Occipital lobe (tissue), 2 donors: Measurements from ENCODE around the gene PSMD6. TPM values are rescaled to one million over a fixed set of nuclear protein-coding genes. Genes with fewer than 3 reads are reported as not detected.

ENCODE experiments used
- DNase-seq: peaks from one replicate; lab custom pipeline; 2025; lab: John Stamatoyannopoulos, UW
- total RNA-seq: library from RNA; depleted of rRNA; stranded (reverse); fragments of >200 nt; gene quantifications from one replicate; pipeline ENCODE4 v1.2.3, GENCODE V29; 2014

PSMD6 gene
- total RNA-seq, 1 donor from 2014 or later, result 80.0 TPM

DNA sequence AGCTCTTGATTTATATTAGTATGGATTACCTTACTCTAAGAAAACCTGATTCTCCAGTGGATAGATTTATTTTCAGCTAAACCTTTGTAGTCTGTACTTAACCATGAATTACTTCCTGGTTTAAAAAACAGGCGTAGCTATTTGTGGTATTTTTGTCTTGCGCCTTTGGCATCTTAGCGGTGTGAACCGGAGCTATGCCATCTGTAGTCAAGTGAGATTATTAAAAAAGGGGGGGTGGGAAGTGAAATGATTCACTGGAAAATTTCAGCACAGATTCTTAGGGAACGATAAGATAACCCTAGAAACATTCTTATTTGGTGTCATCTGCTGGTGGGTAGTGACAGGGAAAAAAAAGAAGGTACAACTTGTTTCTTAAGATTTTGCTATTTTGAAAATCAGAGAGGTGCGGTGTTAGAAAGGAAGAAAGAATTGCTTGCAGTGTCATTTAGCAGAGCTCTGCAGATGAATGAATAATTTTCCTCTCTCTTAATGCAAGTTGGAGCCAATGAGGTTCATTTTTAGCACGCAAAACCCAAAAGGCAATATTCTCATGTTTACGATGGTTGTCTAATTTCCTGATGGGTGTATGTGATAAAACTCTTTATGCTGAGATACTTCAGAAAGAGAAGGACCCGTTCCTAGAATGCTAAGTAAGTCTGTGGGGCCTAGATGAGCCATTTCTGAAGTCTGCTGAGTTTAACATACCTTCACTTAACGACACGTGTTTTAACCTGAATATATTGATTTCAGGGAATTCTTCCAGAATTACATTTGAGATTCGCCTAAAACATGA, 44.0 kb downstream of the PSMD6 start:
- no peak for DNase-seq

DNA sequence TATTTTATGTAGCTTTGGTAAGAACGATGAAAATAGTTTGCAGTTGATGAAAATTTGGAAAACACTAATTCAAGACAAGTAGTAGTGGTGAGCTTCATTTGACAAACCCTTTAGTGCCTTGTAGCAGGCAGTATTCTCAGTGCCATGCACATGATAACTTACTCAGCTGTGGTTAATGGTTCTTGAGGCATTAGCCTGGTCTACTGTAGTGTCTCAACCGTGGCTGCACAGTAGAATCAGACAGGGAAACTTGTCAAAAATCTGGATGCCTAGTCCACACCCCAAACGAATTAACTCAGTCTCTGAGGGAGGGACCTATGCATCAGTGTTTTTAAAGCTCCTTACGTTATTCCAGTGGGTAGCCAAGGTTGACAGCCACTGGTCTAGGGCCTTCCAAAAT, 45.4 kb downstream of the PSMD6 start:
- no peak for DNase-seq

DNA sequence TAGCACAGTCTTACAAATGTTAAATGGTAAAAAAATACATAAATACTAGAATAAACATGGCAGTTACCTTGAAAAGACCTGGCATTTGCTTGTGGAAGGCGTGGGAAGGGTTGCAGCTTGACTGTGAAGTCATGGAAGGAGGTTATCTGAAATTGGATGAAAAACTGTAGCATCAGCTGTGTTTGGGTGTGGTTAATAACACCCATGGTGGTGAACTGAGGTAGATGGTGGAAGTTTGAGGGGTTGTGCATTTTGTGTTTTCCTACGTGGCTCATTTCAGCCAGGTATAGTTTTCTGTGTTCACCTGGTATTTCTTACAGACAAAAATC, 46.5 kb downstream of the PSMD6 start:
- DNase-seq, result no peak

DNA sequence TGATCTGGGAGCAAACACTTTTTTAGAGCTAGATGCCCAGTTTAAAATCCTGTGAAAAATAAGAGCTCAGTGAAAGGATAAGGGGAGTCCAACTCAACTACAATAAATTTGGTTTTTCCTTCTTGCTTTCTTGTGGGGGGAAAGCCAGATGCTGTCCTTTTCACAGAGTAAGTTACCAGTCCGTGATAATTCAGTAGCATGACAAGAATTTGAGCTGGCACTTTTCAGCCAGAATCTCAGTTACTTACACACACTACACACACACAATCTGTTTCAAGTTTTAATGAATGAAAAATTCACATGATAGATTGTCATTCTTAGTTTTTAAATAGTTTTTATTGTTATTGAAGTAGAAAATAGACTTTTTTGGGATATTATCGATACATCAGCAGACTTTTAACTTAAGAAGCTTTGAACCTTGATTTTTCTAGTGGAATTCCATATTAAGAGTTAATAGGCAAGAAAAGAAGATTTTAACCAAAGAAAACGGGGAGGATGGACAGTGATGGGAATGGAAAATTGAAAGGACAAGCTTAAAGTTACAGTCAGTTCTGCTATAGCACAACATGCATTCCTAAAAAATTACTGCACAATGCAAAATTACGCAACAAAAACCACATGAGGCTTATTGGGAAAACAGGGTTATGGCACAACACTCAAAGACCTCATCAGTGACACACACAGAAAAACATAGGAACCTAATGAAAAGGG, 47.0 kb downstream of the PSMD6 start:
- DNase-seq, result no peak

DNA sequence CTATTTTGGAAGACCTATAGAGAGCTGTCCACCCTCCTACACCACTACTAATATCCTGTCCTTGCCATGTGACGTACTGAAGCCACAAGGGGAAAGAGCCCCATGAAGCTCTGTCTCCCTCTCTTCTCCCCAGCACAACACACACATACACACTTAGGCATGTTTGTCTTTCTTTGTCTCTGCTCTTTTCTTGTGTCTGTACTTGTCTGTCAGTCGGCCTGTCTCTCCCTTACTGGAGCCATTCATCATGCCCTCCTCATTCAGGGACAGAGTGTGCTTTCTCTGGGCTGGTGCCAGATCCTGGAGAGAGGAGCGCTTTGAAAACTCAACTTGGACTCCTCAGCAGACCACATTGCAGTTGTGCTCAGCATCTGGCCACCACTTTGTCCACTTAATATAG, 47.6 kb downstream of the PSMD6 start:
- DNase-seq, result peak; percentile 10

DNA sequence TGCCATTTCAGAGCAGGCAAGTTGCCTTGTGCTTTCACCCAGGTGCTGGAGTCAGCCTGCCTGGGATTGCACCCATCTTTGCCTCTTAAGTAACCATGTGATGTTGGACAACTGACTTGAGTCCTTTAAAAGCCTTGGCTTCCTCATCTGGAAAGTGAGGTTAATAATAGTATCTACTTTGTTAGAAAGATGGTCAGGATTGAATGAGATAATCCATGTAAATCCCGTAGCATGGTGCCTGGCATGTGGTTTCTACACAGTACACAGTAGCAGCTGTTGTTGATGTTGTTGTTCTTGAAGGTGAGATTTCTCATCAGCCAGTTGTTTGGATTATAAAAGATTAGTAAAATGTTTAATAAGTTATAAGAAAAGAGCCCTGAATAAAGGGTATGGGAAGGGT, 48.8 kb downstream of the PSMD6 start:
- no peak for DNase-seq

DNA sequence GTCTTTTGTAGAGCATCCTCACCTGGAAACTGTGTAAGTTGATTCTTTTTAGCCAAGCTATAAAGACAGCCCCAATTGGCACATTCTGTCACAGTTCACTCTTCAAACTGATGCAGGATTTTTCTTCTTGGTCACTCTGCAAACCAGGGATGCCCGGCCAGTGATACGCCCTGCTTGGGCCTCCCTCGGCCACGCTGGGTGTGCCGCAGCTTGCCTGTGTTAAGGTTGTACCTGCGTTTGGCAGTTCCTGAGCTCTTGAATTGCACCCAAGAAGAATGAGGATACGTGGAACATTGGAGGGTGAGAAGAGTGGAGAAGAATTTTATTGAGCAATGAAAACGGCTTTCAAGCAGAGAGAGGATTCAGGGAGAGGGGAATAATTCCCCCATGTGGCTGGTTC, 49.9 kb downstream of the PSMD6 start:
- DNase-seq, result no peak

DNA sequence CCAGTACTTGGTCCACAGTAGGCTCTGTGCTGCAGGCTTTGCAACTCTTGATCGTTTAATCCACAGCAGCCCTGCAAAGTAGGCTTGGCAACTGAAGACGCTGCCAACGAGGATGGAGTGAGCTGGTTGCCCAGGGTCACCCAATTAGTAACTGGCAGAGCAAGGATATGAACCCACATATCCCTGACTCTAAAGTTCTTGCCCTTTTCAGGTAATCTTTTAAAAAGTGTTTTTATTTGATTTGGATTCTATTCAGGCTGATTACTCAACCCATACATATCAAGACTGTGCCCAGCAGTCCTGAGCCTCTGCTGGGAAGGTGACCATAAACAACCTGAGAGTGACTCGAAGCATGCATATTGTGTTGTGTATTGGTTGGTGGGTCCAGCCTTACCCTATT, 50.3 kb downstream of the PSMD6 start:
- no peak for DNase-seq

DNA sequence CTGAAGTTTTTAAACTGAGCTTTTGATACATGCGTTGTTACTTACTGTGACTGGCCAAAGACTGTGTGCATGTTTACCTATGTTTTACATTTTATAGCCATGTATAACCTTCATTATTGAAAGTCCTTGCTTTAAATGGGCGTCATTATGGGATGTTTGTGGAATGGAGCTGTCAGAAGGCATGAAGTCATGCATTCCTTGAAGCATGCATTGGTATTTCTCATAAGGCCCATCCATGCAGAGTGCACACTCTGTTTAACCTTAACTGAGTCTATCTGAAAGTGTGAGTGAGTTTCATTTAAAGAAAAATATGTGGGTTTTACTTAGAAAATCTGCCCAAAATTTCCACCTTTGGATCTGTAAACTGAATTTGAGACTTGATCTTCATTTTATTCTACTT, 51.1 kb downstream of the PSMD6 start:
- DNase-seq, result no peak

DNA sequence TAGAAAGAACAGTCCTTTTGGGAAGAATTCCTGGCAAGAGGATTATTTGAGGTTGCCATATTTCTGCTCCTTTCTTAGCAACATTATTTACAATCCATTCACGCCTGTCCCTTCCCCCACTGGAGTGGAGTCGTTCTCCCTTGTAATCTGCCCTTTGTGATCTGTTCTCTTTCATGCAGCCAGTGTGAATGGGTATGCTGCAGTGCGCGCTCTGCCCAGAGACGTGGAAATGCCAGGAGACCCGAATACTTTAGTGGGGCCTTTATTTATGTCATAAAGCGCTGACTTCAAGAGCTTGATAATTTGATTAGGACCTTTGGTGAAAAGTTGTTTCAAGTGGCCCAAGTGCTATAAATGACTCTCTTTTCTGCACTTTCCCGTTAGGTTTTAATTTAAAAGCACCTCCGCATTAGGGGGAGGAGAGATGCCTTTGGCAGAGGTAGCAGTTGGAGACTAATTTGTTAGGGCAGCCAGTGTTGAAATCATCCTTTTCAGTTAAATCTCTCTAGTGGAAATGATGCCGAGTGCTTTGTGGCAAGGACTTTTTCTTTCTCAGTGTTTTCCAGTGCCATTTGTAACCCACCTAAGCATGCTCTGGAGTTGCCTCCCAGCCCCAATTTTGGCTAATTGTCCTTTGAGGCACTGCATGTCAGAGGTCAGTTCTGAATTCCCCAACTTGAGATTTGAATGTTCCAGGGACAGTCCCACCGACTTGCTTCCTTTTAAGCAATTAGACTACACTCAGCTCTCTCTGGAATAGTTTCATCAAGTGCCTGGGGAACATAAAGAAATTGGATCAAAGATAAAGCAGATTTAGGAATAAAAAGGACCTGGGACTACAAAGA, 52.4 kb downstream of the PSMD6 start:
- DNase-seq, result no peak

DNA sequence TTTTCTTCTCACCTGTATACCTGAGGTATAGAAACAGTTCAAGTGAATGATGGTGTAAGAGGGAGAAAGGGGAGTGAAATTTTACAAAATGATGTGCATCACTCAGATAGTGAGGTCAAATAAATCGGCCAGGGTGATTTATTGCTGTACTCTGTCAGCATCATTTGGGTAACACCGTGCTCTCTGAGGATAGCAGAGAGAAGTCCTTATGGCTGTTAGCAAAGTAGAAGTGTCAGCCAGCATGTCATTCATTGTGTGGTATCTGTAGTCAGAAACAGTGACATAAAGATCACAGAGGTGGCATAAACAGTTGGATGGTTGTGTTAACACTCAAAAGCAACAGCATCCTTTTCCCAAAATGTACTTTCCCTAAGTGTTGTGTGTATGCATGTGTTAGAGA, 53.4 kb downstream of the PSMD6 start:
- no peak for DNase-seq

DNA sequence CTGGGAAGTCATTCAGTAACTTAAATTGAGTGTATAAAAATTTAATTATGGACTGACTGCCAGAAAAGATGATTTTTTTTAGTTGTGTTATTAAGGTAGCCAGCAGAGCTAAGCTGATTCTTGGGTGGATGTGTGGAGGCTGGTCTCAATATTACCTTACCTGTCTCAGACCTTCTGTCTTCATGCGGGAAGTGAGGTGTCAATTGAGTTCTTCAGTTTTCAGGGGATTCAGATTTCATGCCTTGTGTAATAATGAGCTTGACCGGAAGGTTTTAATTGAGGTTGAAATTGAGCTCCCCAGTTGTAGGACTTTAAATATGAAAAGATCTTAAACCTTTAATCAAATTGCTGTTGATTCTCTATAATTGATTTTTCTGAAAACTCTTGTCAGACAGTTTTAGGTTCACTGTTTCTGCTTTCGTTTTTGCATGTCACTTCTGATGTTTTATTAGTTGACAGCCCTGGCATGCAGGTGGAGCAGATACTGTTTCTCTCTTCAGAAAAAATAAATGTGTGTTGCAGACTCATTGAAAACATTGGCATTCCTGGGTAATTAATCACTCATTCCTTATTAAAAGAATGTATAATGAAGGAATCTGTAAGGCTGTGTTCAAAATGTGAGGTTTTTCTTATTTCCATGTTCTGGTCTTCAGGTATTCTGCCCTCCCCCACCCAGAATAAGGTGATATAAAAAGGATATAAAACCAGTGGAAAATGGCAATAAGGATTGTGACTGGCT, 54.5 kb downstream of the PSMD6 start:
- DNase-seq, result no peak

DNA sequence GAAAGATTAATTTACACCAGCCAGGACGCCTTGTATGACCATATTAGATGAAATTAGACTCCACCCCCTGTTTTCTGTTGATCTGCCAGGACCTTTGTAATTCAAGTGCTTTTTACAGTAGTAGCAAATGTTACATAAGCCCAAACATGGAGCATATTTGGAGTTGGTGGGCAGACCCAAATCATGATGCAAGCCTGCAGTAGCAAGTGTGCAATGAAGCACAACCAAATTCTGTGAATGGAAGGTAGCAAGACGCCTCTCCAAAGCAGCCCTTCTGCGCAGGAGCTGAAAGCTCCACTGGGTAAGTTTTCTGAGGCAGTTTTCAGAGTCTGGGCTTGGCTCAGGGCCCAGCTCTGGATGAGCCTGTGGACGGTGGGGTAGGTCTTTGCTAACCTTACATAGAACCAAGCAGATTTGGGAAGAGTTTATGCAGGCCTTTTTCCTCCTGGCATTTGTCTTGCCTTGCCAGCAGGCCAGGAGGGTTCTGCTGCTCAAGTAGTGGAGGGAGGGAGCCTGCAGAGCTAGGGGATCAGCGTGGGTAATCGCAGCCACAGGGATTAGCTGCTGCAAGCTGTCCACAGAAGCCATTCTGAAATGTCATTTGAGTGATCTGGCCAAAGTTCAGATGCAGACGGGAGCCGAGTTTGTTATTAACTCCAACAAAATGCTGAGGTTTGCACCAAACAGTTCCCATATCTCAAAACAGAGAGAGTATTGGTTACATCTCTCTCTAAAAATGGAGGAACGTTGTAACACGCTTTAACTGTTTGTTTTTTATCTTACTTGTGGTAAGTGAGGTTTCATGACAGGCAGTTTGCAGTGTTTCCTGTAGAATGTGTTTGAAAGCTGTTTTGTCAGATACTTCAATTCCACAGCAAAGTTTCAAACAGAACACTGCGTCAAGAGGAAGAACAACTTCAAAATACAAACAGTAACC, 55.4 kb downstream of the PSMD6 start:
- DNase-seq, result no peak

DNA sequence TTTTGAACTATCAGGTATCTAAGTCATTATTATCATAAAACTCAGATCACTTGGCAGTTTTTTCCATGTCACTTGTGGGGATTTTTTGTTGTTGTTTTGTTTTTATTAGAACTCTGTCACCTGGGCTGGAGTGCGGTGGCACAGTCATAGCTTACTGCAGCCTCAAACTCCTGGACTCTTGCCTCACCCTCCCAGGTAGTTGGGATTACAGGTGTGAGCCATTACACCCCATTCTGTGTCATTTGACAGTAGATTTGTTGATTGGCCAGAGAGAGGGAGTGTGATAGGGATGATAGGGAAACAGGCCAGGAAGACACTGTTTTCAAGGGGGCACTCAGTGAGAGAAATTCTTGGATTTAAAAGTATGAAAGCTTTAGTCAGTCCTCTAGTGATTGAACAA, 56.4 kb downstream of the PSMD6 start:
- no peak for DNase-seq

DNA sequence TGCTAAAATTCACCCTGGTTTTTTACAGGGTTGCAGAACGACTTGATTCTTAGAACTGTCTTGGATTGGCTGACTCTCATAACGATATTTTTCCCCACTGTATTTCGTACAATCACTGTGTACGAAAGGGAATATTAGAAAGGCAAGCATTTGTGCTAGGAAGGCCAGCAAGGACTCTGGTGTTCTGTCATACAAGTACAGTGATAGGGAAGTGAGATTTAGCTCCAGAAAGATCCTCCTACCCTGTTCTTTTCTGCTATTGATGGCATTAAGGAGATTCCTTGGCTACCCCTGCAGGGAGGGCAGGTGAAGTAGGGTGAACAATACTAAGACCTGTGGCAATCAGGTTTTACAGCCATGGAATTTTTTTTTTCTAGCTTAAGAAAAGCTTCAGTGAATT, 57.3 kb downstream of the PSMD6 start:
- DNase-seq, result no peak

DNA sequence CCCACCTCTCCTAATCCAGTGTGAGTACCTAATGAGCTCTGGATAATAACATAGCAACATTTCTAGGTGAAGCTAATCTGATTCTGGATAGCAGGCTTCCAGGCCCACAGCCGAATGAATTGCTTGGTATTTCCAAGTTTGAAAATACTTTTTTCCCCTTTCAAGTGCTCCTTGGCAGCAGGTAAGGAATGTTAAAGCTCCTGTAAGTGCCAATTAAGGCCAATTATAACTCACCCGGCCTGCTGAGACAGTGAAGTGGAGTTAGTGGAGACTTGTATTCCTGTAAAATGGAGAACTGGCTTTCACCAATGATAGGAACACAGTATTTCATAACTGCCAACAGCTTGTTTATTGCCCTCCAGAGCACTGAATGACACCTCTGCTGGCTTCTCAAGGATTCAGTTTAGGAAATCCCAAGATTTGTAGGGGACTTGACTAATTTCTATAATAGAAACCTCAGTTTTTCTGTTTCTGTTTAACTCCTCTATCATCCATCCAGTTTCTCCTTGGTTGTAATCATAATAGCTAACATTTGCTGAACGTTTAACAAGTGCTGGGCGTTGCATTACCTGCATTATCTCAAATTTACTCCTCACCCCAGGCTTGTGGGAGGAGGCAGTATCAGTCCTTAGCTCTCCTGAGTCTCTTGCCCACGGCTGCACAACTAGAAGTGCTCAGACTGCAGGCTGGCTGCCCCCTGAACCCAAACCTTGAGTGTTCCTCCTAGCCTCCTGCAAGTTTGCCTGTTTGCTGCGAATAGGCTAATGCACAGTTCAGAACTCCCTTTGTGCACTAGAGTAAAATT, 58.4 kb downstream of the PSMD6 start:
- DNase-seq, result no peak

DNA sequence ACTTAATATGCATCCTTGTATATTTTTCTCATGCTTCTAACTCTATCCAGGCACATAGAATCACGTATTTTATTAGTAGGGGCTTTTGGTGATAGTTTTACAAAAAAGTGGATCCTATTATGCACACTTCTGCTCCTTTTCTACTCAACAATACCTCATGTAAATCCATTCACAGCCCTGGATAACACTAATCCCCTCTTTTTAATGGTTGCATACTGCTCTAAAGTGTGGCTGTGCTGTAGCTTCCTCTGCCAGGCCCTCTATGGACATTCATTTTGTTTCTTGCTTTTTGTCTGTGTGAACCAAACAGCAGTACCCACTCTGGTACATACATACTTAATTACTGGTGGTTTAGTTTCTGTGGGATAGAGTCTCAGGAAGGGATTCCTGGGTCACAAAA, 59.8 kb downstream of the PSMD6 start:
- DNase-seq, result no peak

DNA sequence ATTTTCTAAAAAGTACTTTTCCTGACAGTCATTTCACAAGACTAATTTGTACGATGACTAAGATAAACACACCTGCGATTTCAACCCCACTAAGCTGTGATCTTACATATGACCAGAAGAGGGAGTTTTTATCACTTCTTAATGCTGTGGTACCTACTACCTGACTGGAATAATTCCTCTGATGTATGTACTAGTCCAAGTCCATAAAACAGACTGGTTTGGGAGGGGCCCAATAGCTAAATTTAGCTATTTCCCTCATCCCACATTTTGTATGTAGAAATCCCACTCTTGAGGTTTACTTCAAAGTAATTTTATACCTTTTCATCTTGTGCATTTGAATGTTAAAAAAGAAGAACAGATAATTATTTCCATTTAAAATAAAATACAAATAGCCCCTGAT, 61.4 kb downstream of the PSMD6 start:
- no peak for DNase-seq
